Neural crest cell (in vitro differentiated cells): ENCODE results near the gene GPHN. TPM values are rescaled to one million over a fixed set of nuclear protein-coding genes. Genes with fewer than 3 reads are reported as not detected.
"Not testable (repeated sequence)": the region's sequence is repeated elsewhere in the genome, so short reads cannot be mapped to it uniquely, and the experiment has no call there.

Experiments
- DNase-seq: peaks from one replicate; pipeline ENCODE4 v3.0.0; 2021; ENCODE audit warnings: low read depth, mixed read lengths, low spot score
- H3K27ac Mint-ChIP-seq: one replicate; pipeline ENCODE4 v1.8.0; 2021; ENCODE audit warnings: mild to moderate bottlenecking, mixed read lengths; ENCODE audit not compliant: unreplicated experiment
- H3K27me3 Mint-ChIP-seq: 2 replicates; pipeline ENCODE4 v1.8.0; 2021; ENCODE audit warnings: low read depth, mild to moderate bottlenecking, mixed read lengths
- H3K36me3 Mint-ChIP-seq: 2 replicates; pipeline ENCODE4 v1.8.0; 2021; ENCODE audit warnings: low read depth, mild to moderate bottlenecking, mixed read lengths
- H3K4me1 Mint-ChIP-seq: 2 replicates; pipeline ENCODE4 v1.8.0; 2021; ENCODE audit warnings: mixed read lengths
- H3K4me3 Mint-ChIP-seq: one replicate; pipeline ENCODE4 v1.8.0; 2021; ENCODE audit warnings: mild to moderate bottlenecking, mixed read lengths
- H3K9me3 Mint-ChIP-seq: 2 replicates; pipeline ENCODE4 v1.8.0; 2021; ENCODE audit warnings: mixed read lengths
- CTCF ChIP-seq: fragments of 200-600 bp; sonication (generic); conservative IDR thresholded peaks from 2 replicates; pipeline ENCODE4 v1.5.0; 2021; ENCODE audit warnings: antibody characterized with exemption, mild to moderate bottlenecking
- total RNA-seq: library from RNA; stranded (reverse); gene quantifications from 2 replicates; pipeline ENCODE4 v1.2.1, GENCODE V29; 2021

Gene GPHN
- total RNA-seq, 1 donor from 2014 or later, result 43.5 TPM

GRCh38 chr14:66543996-66544395 is 36.0 kb downstream of the GPHN start:
- Mint-ChIP-seq H3K4me3 (no peak overlapping the region), H3K4me1 (no peaks in the 10 kb centered on the region), H3K27ac (no peak overlapping the region), H3K27me3 (no peaks in the 10 kb centered on the region), H3K36me3 (peaks cover 9% of the 10 kb centered on the region), H3K9me3 (peaks cover 2% of the 10 kb centered on the region)
- no peak for TF ChIP-seq CTCF
- DNase-seq, result no peak

GRCh38 chr14:66545191-66545590 is 37.2 kb downstream of the GPHN start:
- H3K36me3 Mint-ChIP-seq, result peaks cover 11% of the 10 kb centered on the region
- not testable (repeated sequence) for H3K27ac Mint-ChIP-seq, H3K27me3 Mint-ChIP-seq, H3K9me3 Mint-ChIP-seq, H3K4me1 Mint-ChIP-seq, DNase-seq, H3K4me3 Mint-ChIP-seq

DNA sequence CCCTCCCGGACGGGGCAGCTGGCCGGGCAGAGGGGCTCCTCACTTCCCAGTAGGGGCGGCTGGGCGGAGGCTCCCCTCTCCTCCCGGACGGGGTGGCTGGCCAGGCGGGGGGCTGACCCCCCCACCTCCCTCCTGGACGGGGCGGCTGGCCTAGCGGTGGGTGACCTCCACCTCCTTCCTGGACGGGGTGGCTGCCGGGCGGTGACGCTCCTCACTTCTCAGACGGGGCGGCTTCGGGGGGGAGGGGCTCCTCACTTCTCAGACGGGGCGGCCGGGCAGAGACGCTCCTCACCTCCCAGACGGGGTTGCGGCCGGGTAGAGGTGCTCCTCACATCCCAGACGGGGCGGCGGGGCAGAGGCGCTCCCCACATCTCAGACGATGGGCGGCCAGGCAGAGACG is 37.8 kb downstream of the GPHN start:
- H3K9me3 Mint-ChIP-seq, H3K27ac Mint-ChIP-seq, H3K4me1 Mint-ChIP-seq, H3K4me3 Mint-ChIP-seq, DNase-seq, H3K27me3 Mint-ChIP-seq: not testable (repeated sequence)
- H3K36me3 Mint-ChIP-seq, result peaks cover 15% of the 10 kb centered on the region

DNA sequence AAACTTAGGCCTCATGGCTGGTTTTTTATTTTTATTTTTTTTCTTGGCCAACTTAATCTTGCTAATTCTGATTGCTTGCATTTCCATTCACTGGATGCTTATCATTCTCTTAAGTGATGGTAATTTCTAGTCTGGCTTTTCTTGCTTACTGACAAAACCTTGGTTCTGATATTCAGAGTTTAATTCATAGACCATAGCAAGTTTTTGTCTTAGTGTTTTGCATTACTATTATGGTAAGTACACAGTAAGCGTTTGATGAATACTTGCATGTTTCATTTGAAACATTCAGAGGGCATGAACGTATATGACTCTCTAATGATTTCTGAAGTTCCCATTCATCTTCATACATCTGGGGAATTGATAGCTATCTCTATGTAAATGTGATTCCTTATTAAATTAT is 55.8 kb downstream of the GPHN start:
- Mint-ChIP-seq H3K4me1 (no peaks in the 10 kb centered on the region), H3K36me3 (peaks cover 6% of the 10 kb centered on the region), H3K4me3 (no peak overlapping the region), H3K27me3 (no peaks in the 10 kb centered on the region), H3K27ac (no peak overlapping the region), H3K9me3 (peaks cover 6% of the 10 kb centered on the region)
- no peak for DNase-seq
- TF ChIP-seq CTCF, result no peak

DNA sequence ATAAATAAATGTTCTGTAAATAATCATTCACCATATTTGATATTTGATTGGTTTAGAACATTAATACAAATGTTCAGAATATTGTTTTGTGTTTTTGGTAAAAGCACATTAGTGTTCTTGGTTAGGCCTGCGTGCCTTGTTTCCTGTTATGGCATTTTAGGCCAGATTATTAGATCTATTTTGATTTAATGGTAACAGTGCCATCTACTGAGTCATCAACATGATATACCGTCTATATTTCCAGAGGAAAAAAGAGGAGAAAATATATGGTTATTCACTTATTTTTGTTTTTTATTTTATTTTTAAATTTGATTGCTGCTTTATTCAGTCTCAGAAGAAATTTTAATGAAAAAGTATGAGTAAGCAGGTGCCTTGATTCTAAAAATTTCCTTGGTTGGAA is 60.3 kb downstream of the GPHN start:
- TF ChIP-seq CTCF, result no peak
- Mint-ChIP-seq H3K27ac (no peak overlapping the region), H3K36me3 (peaks cover 28% of the 10 kb centered on the region), H3K4me1 (no peaks in the 10 kb centered on the region), H3K4me3 (no peak overlapping the region), H3K27me3 (no peaks in the 10 kb centered on the region), H3K9me3 (peaks cover 21% of the 10 kb centered on the region)
- no peak for DNase-seq

DNA sequence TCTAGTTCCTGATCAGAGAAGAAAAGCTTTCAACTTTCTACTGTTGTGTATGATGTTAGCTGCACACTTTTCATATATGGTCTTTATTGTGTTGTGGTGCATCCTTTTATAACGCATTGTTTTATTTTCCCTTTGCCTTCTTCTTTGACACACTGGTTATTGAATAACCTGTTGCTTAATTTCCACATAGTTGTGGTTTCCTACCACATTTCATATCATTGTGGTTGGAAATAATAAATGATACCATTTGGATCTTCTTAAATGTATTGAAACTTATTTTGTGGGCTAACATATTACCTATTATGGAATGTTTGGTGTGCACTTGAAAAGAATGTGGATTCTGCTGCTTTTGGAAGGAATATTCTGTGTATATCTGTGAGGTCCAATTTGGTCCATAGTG is 64.9 kb downstream of the GPHN start:
- TF ChIP-seq CTCF, result no peak
- peaks cover 32% of the 10 kb centered on the region for H3K9me3 Mint-ChIP-seq
- DNase-seq, result no peak
- no peaks in the 10 kb centered on the region for H3K4me1 Mint-ChIP-seq
- H3K27me3 Mint-ChIP-seq, result no peaks in the 10 kb centered on the region
- peaks cover 43% of the 10 kb centered on the region for H3K36me3 Mint-ChIP-seq
- H3K4me3 Mint-ChIP-seq, result no peak overlapping the region
- no peak overlapping the region for H3K27ac Mint-ChIP-seq

DNA sequence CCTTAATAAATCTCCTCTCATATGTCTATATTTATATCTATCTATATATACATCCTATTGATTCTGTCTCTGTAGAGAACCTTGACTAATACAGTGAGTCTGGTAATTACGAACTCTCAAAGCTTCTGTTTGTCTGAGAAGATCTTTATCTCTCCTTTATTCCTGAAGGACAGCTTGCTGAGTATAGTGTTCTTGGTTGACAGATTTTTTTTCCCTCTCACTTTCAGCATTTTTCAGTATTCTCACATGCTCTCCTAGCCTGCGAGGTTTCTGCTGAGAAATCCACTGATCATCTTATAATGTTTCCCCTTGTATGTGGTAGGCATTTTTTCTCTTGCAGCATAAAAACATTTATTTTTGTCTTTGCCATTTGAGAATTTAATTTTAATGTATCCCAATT is 67.1 kb downstream of the GPHN start:
- TF ChIP-seq CTCF, result no peak
- Mint-ChIP-seq H3K27me3 (no peaks in the 10 kb centered on the region), H3K27ac (no peak overlapping the region), H3K4me1 (no peaks in the 10 kb centered on the region), H3K9me3 (peaks cover 38% of the 10 kb centered on the region), H3K36me3 (peaks cover 48% of the 10 kb centered on the region), H3K4me3 (no peak overlapping the region)
- no peak for DNase-seq
